Stimulated activated CD8-positive, alpha-beta memory T cell treated with anti-CD3 and anti-CD28 coated beads, Interleukin-7, amount 100 ng/mL, for 4 hours (primary cell): ENCODE measurements around the gene ENDOD1.
"Not testable (repeated sequence)": the region's sequence is repeated elsewhere in the genome, so short reads cannot be mapped to it uniquely, and the experiment has no call there.

Source experiments
- DNase-seq, 2 donors: peaks; one replicate each; pipeline ENCODE4 v3.0.0-alpha.2; 2020; ENCODE audit warnings: low read depth in 2 of 2

The ENDOD1 gene, protein sequence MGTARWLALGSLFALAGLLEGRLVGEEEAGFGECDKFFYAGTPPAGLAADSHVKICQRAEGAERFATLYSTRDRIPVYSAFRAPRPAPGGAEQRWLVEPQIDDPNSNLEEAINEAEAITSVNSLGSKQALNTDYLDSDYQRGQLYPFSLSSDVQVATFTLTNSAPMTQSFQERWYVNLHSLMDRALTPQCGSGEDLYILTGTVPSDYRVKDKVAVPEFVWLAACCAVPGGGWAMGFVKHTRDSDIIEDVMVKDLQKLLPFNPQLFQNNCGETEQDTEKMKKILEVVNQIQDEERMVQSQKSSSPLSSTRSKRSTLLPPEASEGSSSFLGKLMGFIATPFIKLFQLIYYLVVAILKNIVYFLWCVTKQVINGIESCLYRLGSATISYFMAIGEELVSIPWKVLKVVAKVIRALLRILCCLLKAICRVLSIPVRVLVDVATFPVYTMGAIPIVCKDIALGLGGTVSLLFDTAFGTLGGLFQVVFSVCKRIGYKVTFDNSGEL

DNA sequence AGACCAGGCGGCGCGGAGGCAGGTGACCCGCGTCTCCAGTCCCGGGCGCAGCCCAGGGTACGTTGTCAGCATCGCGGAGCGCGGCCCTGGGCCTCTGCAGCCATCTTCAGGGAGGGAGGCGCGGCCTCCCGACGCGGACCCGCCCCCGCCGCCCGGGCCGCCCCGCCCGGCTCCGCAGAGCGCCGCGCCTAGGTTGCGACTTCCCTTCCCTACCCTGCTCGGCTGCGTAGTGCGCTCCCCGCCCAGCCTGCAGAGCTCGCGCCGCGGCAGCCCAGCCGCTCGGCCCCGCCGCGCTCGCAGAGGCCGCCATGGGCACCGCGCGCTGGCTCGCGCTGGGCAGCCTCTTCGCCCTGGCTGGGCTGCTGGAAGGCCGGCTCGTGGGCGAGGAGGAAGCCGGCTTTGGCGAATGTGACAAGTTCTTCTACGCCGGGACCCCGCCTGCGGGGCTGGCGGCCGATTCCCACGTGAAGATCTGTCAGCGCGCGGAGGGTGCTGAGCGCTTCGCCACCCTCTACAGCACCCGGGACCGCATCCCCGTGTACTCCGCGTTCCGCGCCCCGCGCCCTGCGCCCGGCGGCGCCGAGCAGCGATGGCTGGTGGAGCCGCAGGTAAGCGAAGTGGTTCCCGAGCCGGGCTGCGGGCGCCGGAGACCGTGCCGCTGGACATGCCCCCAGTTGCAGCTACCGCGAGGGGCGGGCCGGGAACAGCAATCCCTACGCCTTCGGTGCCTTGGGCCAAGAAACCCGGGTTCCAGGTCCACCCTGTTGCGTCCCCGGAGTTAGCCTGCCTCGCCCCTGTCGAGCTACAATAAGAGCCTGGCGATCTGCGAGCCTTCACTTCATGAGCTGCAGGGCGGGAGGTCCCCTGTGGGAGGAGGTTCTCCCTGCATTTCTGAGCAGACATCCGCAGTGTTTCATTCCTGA lies at the start of gene ENDOD1:
Gene ENDOD1 (plus strand): TSS at position 227 of the 923 bp plus-strand sequence. CDS start 82 bp downstream, at position 309.
- peak; percentile 54 to 79 for DNase-seq

DNA sequence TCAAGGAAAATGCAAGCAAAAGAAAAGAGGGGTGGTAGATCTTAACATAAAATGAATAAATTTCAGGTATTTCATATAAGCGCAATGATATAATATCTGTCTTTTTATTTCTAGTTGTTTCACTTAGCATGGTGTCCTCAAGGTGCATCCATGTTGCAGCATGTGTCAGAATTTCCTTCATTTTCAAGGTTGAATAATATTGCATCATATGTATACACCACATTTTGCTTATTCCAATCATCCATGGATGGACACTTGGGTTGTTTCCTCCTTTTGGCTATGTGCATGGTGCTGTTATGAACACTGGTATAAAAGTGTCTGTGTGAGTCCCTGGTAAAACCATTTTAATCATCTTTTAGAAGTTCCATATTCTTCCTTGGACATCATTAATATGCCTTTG lies 47.4 kb upstream of the ENDOD1 start:
- no peak for DNase-seq

DNA sequence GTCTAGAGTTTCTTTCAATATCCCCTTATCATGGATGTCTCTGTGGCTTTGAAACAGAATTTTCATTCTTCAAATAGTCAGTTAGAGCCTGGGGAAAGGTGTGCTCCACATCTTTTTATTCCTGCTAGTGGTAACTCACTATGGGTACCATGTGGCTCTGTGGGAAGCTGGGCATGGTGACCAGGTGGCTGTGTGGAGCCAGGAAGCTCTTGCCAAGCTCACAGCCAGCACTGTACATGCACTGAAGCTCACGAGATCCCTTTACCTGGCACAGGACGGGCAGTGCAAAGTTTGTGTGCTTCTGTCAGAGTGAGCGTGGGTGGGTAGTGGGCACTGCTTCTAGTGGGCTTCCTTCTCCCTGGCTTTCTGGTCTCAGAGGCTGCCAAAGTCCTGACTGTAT lies 46.7 kb upstream of the ENDOD1 start:
- no peak for DNase-seq

DNA sequence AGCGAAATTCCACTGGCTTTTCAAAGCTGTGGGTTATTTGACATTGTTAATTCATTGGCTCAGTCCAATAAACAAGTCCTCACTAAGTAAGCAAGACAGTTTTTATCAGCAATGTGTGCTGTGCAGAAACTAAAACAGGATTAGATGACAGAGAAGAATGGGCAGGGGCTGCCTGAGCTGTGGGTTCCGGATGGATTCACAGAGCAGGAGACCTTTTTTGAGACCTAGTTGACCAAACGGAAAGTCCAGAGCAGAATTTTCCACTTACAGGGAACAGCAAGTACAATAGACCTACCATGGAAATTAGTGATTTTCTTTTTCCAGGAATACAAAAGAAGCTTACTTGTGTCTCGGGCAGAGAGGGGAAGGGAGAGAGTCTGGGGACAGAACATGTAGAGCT lies 45.6 kb upstream of the ENDOD1 start:
- DNase-seq = no peak

DNA sequence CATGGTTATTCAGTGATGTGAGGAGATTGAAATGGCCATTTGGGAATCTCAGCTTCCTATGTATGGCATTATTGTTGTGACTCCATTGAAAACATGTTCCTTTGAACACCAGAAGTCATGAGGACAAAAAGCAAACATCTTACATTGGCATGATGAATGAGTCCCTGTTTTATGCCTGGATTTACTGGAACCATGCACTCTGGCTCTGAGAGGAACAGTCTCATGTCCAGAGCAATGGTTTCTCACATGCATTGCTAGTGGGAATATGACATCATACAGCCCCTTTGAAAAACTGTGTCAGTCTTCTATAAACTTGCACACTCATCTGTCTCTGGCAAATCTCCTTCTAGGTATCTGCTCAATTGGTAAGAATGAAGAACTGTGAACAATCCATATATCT lies 43.8 kb upstream of the ENDOD1 start:
- no peak for DNase-seq

DNA sequence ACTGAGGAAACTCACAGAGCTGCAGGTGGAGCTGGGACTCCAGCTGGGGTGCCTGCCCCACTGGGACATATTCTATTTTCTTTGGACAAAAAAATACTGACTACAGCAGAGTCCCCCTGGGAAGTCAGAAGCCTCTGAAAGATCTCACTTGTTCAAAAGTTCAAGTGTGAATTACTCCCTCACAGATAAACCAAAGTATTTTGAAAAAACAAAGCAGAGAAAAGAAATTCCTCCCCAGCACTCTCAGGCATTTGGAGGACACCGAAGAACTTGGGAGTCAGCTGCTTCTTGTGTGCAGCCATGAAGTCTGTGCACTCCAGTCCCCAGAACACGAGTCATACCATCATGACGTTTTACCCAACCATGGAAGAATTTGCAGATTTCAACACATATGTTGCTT lies 40.5 kb upstream of the ENDOD1 start, which contains the start of gene KDM4F:
Gene KDM4F (plus strand): TSS at position 301 of the 400 bp plus-strand sequence.
- not testable (repeated sequence) for DNase-seq

DNA sequence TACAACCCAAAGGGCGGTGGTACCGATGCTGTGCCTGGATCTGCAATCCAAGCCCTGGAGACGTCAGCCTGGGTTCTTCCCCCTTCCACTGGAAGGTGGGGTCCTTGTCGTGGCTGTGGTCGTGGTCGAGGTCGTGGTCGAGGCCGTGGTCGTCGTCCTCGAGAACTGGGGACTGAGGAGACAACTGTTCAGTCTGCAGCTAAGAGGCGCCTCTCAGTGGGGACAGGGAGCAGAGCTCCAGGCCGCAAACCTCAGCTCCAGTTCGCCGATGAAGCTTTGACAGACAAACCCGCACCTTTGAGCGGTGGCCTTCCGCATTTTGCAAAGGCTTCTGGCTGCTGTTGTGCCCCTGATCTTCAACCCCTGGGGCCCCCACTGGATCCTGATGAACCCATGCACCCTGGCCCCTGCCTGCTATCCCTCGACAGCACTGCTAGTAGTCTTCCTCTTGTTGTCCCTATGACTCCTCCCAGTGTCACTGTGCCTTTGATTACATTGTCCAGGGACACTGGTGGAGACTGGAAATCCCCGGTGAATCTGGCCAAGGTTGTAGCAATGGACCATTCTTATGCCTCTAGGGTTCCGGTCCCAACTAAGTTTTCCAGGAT lies 38.9 kb upstream of the ENDOD1 start:
- DNase-seq = no peak

DNA sequence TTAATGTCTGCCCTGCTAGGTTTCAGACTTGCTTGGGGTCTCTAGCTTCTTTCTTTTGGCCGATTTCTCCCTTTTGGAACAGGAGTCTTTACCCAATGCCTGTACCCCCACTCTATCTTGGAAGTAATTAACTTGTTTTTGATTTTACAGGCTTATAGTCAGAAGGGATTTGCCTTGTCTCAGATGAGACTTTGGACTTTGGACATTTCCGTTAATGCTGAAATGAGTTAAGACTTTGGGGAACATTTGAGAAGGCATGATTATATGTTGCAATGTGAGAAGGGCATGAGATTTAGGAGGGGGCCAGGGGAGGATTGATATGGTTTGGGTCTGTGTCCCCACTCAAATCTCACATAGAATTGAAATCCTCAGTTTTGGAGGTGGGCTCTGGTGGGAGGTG lies 35.3 kb upstream of the ENDOD1 start:
- DNase-seq = no peak

DNA sequence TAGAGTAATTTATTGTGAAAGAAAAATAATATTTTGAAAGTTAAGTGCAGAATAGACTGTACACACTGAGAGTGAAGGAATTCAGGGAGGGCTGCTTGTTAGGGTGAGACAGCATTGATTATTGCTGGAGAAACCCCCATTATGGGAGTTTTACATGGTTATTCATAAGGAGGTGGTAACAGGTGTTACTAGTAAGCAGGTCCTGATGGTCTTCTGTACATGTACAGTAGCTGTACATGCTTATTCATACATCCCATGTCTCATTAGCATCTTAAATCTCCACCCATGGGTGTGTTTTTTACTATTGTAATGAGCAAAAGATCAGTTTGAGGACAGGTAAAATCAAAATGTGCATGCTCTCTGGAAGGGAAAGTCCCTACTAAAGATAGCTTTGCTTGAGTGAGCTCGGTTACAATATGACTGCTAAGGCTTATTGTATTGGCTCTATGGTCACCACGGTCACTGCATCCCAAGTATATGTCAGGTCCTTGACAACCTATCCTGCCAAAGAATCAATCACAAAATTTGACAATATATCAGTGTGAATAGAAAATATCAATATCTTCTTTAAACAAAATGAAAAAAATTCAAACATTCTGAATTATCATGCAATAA lies 34.3 kb upstream of the ENDOD1 start:
- DNase-seq = no peak

DNA sequence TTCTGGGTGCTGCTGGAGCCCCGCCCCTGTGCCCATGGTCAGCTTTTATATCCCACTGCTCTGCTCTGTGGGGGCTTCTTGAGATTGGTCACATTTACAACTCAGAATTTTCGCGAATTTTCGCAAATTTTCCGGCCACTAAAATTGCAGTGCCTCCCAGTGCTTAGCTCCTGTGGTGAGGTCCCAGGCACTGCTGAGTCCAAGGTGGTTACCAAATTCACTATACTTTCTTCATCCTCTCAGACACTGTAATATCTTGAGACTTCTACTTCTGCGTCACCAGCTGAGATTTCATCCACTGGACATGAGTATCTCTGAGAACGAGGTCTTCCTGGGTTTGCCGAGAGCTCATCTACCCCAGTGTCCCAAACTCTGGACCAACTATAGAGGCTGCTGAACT lies 31.7 kb upstream of the ENDOD1 start:
- no peak for DNase-seq

DNA sequence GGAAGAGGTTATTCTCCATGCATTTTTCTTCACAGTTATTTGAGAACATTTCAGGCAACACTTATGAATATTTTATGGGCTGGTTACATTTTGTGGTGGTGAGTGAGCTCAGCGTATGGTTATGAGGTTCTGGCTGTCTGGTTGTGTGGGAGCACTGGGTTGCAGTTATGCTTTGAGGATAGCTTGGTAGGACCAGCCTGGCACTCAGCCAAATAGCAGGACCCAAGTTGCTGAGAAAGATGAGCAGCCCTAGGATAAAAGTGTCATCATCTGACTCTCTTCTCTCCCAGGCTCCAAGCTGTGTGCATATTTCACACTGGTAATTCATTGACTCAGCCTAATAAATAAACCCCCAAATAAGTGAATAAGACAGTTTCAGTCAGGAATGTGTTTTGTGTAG lies 31.0 kb upstream of the ENDOD1 start:
- no peak for DNase-seq

DNA sequence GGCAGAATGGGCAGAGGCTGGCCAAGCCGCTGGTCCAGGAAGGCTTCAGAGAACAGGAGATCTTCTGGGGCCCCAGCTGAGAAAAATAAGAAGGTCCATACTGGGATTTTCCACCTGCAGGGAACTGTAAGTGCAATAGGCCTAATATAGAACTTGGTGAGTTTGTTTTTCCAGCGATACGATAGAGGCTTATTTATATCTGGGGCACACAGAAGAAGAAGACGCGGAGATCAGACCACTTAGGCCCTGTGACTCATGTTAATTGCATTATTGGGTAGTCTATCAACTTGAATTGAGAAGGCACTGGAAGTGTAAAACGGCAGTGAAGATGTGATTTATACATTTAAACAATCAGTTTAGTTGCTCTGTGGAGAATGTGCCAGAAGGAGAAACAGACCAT lies 30.6 kb upstream of the ENDOD1 start:
- DNase-seq = no peak

DNA sequence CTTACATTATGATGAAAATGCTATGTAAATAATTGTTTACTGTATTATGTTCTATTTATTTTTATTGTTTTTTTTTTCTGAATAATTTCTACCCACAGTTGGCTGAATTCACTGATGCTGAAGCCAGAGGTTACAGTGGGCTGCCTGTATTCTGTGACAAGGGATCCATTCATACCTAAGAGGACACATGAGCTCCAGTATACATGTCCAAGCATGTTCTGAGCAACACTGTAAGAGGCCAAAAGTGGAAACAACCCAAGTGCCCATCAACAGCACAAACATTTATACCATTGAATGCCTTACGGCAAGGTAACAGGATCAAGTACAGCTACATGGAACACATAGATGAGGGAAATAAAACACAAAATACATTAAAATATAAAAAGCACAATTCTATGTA lies 24.3 kb upstream of the ENDOD1 start:
- DNase-seq = no peak

DNA sequence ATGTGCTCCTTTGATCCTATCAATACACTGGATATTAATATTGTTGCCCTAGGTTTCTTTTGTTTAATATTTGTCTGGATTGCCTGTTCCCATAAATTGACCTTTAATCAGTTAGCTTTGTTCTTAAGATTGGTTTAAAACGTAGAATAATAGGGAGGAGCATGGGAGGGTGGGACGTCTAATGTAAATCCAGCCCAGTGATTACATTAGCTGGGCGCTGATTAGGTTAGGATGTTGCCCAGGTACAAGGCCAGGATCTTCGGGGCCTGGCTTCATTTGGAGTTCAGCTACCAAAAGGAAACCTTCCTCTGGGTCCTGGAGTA lies 23.0 kb upstream of the ENDOD1 start, which contains the start of gene SRSF8:
Gene SRSF8 (plus strand): TSS at position 204 of the 323 bp plus-strand sequence. CDS start 308 bp downstream, outside the sequence.
- DNase-seq = no peak

DNA sequence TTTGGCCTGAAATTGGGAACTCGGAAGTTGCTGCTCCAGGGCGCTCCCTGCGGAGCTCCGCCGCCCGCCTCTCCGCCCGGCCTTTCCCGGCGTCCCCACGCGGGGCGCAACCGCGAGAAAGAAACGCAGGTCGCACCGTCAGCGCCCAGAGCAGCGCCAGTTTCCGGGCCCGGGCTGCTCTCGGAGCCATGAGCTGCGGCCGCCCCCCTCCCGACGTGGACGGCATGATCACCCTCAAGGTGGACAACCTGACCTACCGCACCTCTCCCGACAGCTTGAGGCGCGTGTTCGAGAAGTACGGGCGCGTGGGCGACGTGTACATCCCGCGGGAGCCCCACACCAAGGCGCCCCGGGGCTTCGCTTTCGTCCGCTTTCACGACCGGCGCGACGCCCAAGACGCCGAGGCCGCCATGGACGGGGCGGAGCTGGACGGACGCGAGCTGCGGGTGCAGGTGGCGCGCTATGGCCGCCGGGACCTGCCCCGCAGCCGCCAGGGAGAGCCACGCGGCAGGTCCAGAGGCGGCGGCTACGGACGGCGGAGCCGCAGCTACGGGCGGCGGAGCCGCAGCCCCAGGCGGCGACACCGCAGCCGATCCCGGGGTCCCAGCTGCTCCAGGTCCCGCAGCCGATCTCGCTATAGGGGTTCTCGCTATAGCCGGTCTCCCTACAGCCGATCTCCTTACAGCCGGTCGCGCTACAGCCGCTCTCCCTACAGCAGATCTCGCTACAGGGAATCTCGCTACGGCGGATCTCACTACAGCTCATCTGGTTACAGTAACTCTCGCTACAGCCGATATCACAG lies 22.4 kb upstream of the ENDOD1 start:
- DNase-seq = peak; percentile 45 to 69

DNA sequence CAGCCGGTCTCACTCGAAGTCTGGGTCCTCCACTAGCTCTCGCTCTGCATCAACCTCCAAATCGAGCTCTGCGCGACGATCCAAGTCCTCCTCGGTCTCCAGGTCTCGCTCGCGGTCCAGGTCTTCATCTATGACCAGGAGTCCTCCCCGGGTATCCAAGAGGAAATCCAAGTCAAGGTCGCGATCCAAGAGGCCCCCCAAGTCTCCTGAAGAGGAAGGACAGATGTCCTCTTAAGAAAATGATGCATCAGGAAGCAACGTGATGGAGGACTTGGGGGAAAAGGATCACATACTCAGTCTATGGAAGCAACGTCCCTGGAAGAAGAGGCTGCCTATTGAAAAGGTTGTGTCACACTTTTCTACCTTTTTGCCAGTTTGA lies 21.8 kb upstream of the ENDOD1 start:
- no peak for DNase-seq

DNA sequence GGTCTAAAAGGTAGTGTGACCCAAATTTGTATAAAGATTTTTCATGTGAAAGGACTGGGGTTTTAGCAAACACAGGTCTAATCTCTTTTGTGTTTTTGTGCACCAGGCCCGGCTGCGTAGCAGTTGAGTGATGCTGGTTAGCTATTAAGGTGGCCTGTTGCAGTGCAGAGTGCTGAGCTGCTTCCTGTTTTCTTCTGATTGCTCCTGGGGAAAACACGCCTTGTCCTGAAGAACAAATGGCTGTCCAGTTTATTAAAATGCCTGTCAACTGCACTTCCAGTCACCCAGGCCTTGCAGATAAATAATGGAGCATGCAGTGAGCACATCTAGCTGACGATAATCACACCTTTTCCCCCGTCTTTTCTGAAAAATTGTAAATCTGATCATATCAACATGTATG lies 21.1 kb upstream of the ENDOD1 start:
- peak; percentile 40 to 48 for DNase-seq

DNA sequence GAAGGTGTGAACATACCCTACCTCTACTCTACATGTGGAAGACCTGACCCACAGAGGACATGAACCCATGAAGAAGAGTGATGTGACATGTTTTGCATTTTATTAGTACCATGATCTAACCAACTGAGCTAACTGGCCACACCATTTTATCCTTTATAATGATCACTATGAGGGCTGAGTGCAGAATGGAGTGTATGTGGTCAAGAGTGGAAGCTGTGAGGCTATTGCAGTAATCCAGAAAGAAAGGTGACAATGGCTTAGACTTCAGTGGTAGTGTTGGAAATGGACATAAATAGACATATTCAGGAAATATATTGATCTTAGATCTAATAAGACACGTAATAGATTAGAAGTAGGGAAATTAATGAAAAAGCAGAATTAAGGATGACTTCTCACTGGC lies 19.2 kb upstream of the ENDOD1 start:
- DNase-seq = no peak

DNA sequence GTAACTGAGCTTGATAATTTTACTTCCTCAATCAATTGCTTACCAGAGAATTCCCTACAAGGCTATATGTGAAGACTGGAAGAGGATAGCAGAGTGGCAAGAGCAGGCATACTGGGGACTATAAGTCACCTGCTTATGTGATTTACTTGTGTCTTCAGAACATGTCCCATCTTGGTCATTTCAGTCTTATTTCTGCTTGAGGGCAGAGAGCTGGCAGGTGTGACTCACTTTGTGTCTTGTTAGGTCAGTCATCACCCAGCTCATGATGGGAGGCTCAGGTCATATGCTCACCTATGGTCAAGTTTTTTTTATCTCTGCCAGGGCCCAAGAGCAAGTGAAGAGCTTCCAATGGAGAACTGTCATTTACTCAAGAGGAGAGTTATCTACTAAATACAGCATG lies 16.7 kb upstream of the ENDOD1 start:
- no peak for DNase-seq

DNA sequence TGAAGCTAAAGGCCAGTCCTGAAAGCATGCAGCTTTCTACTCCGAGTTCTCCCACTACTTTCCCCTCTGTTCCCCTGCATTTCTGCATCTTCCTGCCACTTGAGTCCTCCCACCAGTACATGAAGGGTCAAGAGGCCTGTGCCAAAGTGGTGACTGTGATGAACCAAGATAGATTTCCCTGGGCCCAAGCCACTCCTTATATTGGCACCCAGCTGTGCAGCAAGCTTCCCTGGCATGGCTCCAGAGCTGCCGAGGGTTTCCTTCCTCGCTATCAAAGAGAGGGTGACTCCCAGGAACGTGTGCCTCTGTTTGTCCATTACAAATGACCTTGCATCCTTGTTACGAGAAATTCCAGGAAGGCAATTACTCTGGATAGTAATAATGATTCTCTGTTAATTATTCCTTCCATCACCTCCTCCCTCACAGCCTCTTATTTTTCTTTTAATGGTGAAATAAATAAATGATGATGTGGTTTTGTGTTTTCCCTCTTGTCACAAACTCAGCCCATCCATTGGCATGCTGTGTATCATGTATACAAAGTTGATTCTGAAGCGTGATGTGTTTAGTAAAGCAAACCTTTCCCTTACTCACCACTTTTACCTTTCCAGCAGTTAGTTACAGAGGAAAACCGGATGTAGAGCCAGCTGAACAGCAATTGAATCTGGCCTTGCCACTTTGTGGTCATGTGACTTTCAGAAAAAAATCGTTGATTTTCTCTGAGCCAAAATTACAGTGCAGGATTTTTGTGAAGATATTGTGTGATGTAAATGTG lies 14.7 kb upstream of the ENDOD1 start:
- no peak for DNase-seq
